Progenitor cell of endocrine pancreas (in vitro differentiated cells): ENCODE data around the gene MYLK. TPM values are rescaled to one million over a fixed set of nuclear protein-coding genes. Genes with fewer than 3 reads are reported as not detected.

Experiments
- DNase-seq: peaks from one replicate; pipeline ENCODE4 v3.0.0; 2021; ENCODE audit warnings: low spot score; ENCODE audit not compliant: unreplicated experiment
- H3K27ac Mint-ChIP-seq: 2 replicates; pipeline ENCODE4 v1.8.0; 2021; ENCODE audit warnings: mild to moderate bottlenecking, moderate library complexity, mixed read lengths
- H3K27me3 Mint-ChIP-seq: 2 replicates; pipeline ENCODE4 v1.8.0; 2021; ENCODE audit warnings: mixed read lengths
- H3K36me3 Mint-ChIP-seq: 2 replicates; pipeline ENCODE4 v1.8.0; 2022; ENCODE audit warnings: mixed read lengths; ENCODE audit not compliant: insufficient read depth
- H3K4me1 Mint-ChIP-seq: 2 replicates; pipeline ENCODE4 v1.8.0; 2021; ENCODE audit warnings: low read depth, mixed read lengths
- H3K4me3 Mint-ChIP-seq: 2 replicates; pipeline ENCODE4 v1.8.0; 2021; ENCODE audit warnings: low read depth, mild to moderate bottlenecking, moderate library complexity, mixed read lengths
- H3K9me3 Mint-ChIP-seq: 2 replicates; pipeline ENCODE4 v1.8.0; 2021; ENCODE audit warnings: low read depth, mixed read lengths
- CTCF ChIP-seq: fragments of 200-600 bp; sonication (generic); IDR thresholded peaks from one replicate; pipeline ENCODE4 v1.5.0; 2021; ENCODE audit warnings: antibody characterized with exemption, mild to moderate bottlenecking; ENCODE audit not compliant: unreplicated experiment
- total RNA-seq: library from RNA; stranded (reverse); gene quantifications from 2 replicates; pipeline ENCODE4 v1.2.1, GENCODE V29; 2021

Gene MYLK
- total RNA-seq, 1 donor from 2014 or later: 1.1 TPM

DNA sequence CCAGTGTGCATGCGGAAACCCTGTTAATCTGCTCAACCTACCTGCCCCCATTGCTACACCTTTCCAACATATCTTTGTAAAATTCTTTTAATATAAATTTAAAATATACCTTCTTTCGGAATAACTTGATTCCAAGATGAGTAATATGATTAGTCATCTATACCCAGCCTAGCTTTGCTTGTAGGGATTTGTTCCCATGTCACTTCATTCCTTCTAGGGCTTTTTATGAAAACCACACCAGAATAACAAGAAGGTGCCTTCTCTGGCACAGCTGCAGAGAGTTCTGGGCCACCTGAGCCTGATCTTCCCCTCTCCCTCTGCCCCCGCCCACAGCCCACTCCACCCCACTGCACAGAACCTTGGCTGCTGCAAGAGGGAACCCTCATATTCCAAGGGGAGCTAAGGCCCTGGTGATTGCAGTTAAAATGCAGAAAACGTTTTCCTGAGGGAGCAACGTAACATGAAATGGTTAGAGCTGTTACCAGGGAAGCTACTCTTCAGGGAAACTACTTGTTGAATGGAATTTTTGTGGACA, 260.7 kb downstream of the MYLK start:
- Mint-ChIP-seq H3K4me1 (peaks cover 4% of the 10 kb centered on the region), H3K9me3 (no peaks in the 10 kb centered on the region), H3K4me3 (no peak overlapping the region), H3K27ac (no peak overlapping the region), H3K27me3 (no peaks in the 10 kb centered on the region), H3K36me3 (no peaks in the 10 kb centered on the region)
- DNase-seq: no peak
- TF ChIP-seq CTCF: no peak

- Mint-ChIP-seq H3K36me3 (no peaks in the 10 kb centered on the region), H3K27ac (no peak overlapping the region)
Measured at GRCh38 chr3:123622766-123623165, 261.4 kb downstream of the MYLK start.

GRCh38 chr3:123621850-123622189, 262.3 kb downstream of the MYLK start:
- no peak for TF ChIP-seq CTCF
- no peaks in the 10 kb centered on the region for H3K9me3 Mint-ChIP-seq
- H3K27ac Mint-ChIP-seq: no peak overlapping the region
- H3K27me3 Mint-ChIP-seq: no peaks in the 10 kb centered on the region
- peaks cover 12% of the 10 kb centered on the region for H3K4me1 Mint-ChIP-seq
- H3K4me3 Mint-ChIP-seq: no peak overlapping the region
- no peak for DNase-seq
- no peaks in the 10 kb centered on the region for H3K36me3 Mint-ChIP-seq

More at GRCh38 chr3:123622766-123623165, 261.4 kb downstream of the MYLK start:
- H3K27me3 Mint-ChIP-seq: no peaks in the 10 kb centered on the region
- H3K9me3 Mint-ChIP-seq: no peaks in the 10 kb centered on the region
- no peak overlapping the region for H3K4me3 Mint-ChIP-seq
- DNase-seq: no peak
- peaks cover 6% of the 10 kb centered on the region for H3K4me1 Mint-ChIP-seq
- TF ChIP-seq CTCF: no peak

DNA sequence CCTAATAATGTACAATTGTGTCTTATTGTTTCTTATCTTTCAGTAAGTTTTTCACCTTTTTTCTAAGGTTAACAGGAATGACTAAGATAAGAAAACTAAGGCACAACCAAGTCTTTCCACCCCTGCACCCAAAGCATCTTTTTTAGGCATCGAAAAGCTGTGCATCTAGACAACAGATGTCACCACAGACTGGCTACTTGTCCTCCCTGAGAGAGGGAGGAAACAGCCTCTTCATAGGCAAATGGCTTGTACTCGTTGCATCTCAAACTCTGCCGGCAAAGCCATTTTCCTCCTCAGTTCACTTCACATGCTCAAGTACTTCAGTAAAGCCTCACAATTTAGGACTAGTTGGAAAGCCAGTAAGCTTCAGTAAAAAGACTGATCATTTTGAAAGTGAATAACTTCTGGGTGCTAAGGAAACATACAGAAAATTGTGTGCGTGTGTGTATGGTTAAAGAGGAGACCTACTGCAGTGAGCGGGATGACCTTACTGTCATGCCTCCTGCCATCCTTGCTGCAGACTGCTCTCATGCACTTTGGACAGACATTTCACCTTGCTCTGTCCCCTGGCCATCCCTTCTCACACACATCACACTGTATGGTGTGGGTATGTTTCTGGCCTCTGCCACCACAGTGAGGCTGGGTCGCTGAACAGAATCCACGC, 262.8 kb downstream of the MYLK start:
- Mint-ChIP-seq H3K4me3 (no peak overlapping the region), H3K9me3 (no peaks in the 10 kb centered on the region), H3K27me3 (no peaks in the 10 kb centered on the region), H3K27ac (no peak overlapping the region), H3K4me1 (peaks cover 12% of the 10 kb centered on the region), H3K36me3 (no peaks in the 10 kb centered on the region)
- DNase-seq: no peak
- TF ChIP-seq CTCF: no peak

- no peak overlapping the region for H3K4me3 Mint-ChIP-seq
- no peak overlapping the region for H3K27ac Mint-ChIP-seq
- no peak for DNase-seq
- H3K36me3 Mint-ChIP-seq: no peaks in the 10 kb centered on the region
- no peak for TF ChIP-seq CTCF
- peaks cover 12% of the 10 kb centered on the region for H3K4me1 Mint-ChIP-seq
- H3K9me3 Mint-ChIP-seq: no peaks in the 10 kb centered on the region
- H3K27me3 Mint-ChIP-seq: no peaks in the 10 kb centered on the region
Measured at GRCh38 chr3:123620343-123620742, 263.8 kb downstream of the MYLK start.
